Esophagus squamous epithelium (tissue), 5 donors: ENCODE results near the gene DAPK1. TPM values are rescaled to one million over a fixed set of nuclear protein-coding genes. Genes with fewer than 3 reads are reported as not detected.

ENCODE experiments used
- DNase-seq: peaks from one replicate; lab custom pipeline; 2025; lab: John Stamatoyannopoulos, UW
- H3K27ac ChIP-seq, 4 donors: fragments of 200-600 bp; sonication (generic); one replicate each; pipeline ENCODE4 v1.5.1; 2016 to 2019; ENCODE audit warnings: mild to moderate bottlenecking in 1 of 4
- H3K27me3 ChIP-seq, 4 donors: fragments of 200-600 bp; sonication (generic); 1 replicate in 3 of 4; 2 replicates in 1 of 4; pipeline versions ENCODE4 v1.5.1 to v1.6.0; 2017 to 2021; ENCODE audit warnings: antibody characterized with exemption in 1 of 4
- H3K36me3 ChIP-seq, 3 donors: fragments of 200-600 bp; sonication (generic); one replicate each; pipeline ENCODE4 v1.5.1; 2016 to 2019
- H3K4me1 ChIP-seq, 3 donors: fragments of 200-600 bp; sonication (generic); one replicate each; pipeline ENCODE4 v1.5.1; 2017 to 2019
- H3K4me3 ChIP-seq, 4 donors: fragments of 200-600 bp; sonication (generic); 1 replicate in 3 of 4; 2 replicates in 1 of 4; pipeline ENCODE4 v1.5.1; 2016 to 2019; ENCODE audit warnings: mild to moderate bottlenecking in 2 of 4, moderate library complexity in 1 of 4
- H3K9me3 ChIP-seq, 3 donors: fragments of 200-600 bp; sonication (generic); one replicate each; pipeline ENCODE4 v1.5.1; 2016 to 2019
- POLR2A ChIP-seq, 4 donors: fragments of 450-650 bp; IDR thresholded peaks; one replicate each; pipeline ENCODE4 v1.6.1; 2017; ENCODE audit warnings: antibody characterized with exemption in 4 of 4, mild to moderate bottlenecking in 4 of 4, moderate library complexity in 3 of 4
- WGBS, 2 donors: methylation state at CpG; one replicate each; pipeline ENCODE4 v1.1.5; 2018; 5-methylcytosine and 5-hydroxymethylcytosine counted together
- intact Hi-C: fragments of 100-400 bp; cut with DNase I; formaldehyde crosslinking; loops from one replicate; pipeline ENCODE4 v1.15.0; 2022
- total RNA-seq, 4 donors: library from RNA; depleted of rRNA; stranded (reverse); fragments of >200 nt; gene quantifications; one replicate each; pipeline ENCODE4 v1.1.0, GENCODE V29; 2016
- TF ChIP-seq, protein P1 (sequence below), 6 experiments: fragments of 450-650 bp in 4 of 6; fragments of 200-600 bp in 2 of 6; sonication (generic) in 2 of 6; IDR thresholded peaks; one replicate each; pipeline ENCODE4 v1.5.1; 2016 to 2019; ENCODE audit warnings: antibody characterized with exemption in 6 of 6, mild to moderate bottlenecking in 4 of 6, moderate library complexity in 4 of 6
- donor health status: DM: yes; HTN: yes; CAD: no.

DAPK1 gene
- total RNA-seq, 4 donors from 2014 or later, result 2.2 to 14.5 (median 5.5) TPM

DNA sequence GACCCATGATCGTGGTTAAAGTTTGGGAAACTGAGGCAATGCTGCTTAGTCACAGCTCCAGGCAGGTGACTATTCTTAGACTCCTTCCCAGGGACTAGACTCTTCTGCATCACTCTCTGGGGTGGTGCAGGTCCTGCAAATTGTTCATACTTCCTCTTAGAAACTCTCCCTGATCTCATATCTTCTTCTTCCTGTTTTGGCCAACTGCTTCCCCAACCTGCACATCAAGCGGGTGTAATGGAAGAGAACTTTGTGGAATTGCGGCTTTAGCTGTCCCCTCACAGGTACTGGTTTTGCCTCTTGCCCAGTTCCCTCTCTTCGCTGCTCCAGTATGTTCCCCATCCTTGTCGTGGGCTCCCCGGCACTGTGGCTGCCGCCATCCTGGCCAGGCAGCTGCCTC, 116.7 kb downstream of the DAPK1 start:
- intact Hi-C loops, result no loop called here
- Histone ChIP-seq H3K27ac (peak overlapping the region in 2 of 4 donors; percentile 16 to 63), H3K36me3 (no peaks in the 10 kb centered on the region), H3K4me1 (peaks cover 0 to 6% (median 3%) of the 10 kb centered on the region in 3 donors), H3K9me3 (no peaks in the 10 kb centered on the region), H3K4me3 (no peak overlapping the region), H3K27me3 (peaks cover 0 to 3% (median 0%) of the 10 kb centered on the region in 4 donors)
- DNase-seq, result no peak
- no peak for TF ChIP-seq POLR2A (IDR thresholded peaks at IDR 0.05)
- TF ChIP-seq, protein P1, sequence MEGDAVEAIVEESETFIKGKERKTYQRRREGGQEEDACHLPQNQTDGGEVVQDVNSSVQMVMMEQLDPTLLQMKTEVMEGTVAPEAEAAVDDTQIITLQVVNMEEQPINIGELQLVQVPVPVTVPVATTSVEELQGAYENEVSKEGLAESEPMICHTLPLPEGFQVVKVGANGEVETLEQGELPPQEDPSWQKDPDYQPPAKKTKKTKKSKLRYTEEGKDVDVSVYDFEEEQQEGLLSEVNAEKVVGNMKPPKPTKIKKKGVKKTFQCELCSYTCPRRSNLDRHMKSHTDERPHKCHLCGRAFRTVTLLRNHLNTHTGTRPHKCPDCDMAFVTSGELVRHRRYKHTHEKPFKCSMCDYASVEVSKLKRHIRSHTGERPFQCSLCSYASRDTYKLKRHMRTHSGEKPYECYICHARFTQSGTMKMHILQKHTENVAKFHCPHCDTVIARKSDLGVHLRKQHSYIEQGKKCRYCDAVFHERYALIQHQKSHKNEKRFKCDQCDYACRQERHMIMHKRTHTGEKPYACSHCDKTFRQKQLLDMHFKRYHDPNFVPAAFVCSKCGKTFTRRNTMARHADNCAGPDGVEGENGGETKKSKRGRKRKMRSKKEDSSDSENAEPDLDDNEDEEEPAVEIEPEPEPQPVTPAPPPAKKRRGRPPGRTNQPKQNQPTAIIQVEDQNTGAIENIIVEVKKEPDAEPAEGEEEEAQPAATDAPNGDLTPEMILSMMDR (IDR thresholded peaks at IDR 0.05), result no peak
- 45 to 49% methylated on average over 3 to 7 of the region's 7 CpGs for WGBS, 2 donors

DNA sequence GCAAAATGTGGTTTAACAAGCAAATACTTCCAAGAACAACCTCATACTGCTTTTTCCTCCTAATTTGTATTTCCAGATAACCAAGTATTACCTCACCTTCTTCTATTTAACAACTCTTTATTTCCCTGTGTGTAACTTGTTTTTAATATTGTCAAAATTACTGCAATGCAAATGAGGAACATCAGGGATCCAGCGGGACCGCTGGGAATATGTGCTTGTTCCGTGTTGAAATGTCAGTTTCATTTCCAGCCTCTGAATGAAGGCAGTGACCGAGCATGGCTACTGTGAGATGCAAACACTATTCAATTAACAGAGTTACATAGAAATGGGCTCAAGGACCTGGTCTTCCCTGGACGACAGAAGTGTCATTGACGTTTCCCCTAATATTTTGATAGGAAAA, 117.5 kb downstream of the DAPK1 start:
- DNase-seq, result no peak
- Histone ChIP-seq H3K36me3 (no peaks in the 10 kb centered on the region), H3K9me3 (no peaks in the 10 kb centered on the region), H3K4me3 (no peak overlapping the region), H3K27me3 (peaks cover 0 to 3% (median 0%) of the 10 kb centered on the region in 4 donors), H3K4me1 (peaks cover 0 to 4% (median 3%) of the 10 kb centered on the region in 3 donors), H3K27ac (peak overlapping the region in 1 of 4 donors; percentile 16)
- intact Hi-C loops, result no loop called here
- WGBS, 2 donors, result 86 to 88% methylated on average over 6 of the region's 6 CpGs
- TF ChIP-seq POLR2A (IDR thresholded peaks at IDR 0.05), result no peak
- TF ChIP-seq, protein P1 (IDR thresholded peaks at IDR 0.05), result no peak

DNA sequence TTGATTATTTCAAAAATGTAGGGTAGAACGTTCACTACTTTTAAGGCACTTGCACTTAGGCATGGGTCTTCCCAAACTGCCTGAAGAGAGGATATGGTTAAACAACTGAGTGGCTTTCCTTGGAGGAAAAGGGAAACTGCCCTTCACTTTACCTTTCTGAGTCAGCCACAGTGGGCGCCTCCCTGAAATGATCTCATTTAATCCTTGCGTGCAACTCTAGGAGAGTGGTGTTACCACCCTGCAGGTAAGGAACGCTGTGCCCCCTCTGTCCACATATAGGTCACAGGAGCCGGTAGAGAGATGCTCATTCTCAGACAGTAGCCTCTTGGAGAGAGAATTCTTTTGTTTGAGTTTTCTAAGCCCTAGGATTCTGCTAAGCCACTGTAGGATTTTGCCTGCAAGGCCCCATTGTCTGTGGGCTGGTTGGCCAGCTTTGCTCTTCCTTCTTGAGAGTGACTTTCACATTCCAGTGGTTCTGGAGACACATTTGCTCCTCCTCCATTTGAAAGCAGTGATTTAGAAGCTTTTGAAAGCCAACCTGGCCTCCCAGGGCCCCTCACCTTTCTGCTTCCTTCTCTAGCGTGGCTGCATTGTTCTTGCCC, 118.0 kb downstream of the DAPK1 start:
- DNase-seq, result no peak
- TF ChIP-seq, protein P1 (IDR thresholded peaks at IDR 0.05), result no peak
- TF ChIP-seq POLR2A (IDR thresholded peaks at IDR 0.05), result no peak
- Histone ChIP-seq H3K9me3 (no peaks in the 10 kb centered on the region), H3K36me3 (no peaks in the 10 kb centered on the region), H3K4me3 (no peak overlapping the region), H3K27ac (no peak overlapping the region), H3K4me1 (peaks cover 0 to 3% (median 0%) of the 10 kb centered on the region in 3 donors), H3K27me3 (peaks cover 0 to 3% (median 0%) of the 10 kb centered on the region in 4 donors)
- intact Hi-C loops, result no loop called here
- WGBS, 2 donors, result 53 to 73% methylated on average over 6 of the region's 6 CpGs

DNA sequence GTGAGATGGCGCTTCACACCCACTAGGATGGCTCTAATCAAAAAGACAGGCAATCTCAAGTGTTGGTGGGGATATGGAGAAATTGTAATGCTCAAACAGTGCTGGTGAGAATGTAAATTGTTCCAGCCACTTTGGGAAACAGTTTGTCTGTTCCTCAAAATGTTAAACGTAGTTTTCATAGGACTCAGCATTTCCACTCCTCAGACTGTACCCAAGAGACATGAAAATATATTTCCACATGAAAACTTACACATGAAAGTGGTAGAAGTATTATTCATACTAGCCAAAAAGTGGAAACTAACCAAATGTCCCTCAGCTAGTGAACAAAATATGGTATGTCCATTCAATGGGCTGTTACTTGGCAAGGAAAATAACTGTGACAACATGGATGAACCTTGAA, 120.6 kb downstream of the DAPK1 start:
- H3K9me3 ChIP-seq, result no peaks in the 10 kb centered on the region
- H3K27ac ChIP-seq, result peak overlapping the region in 1 of 4 donors; percentile 38
- TF ChIP-seq POLR2A (IDR thresholded peaks at IDR 0.05), result no peak
- TF ChIP-seq, protein P1 (IDR thresholded peaks at IDR 0.05), result no peak
- peaks cover 0 to 3% (median 0%) of the 10 kb centered on the region in 4 donors for H3K27me3 ChIP-seq
- peaks cover 0 to 3% (median 0%) of the 10 kb centered on the region in 3 donors for H3K4me1 ChIP-seq
- no peak overlapping the region for H3K4me3 ChIP-seq
- H3K36me3 ChIP-seq, result no peaks in the 10 kb centered on the region
- DNase-seq, result no peak
- 69 to 71% methylated on average over 2 of the region's 2 CpGs for WGBS, 2 donors
- intact Hi-C loops, result no loop called here

DNA sequence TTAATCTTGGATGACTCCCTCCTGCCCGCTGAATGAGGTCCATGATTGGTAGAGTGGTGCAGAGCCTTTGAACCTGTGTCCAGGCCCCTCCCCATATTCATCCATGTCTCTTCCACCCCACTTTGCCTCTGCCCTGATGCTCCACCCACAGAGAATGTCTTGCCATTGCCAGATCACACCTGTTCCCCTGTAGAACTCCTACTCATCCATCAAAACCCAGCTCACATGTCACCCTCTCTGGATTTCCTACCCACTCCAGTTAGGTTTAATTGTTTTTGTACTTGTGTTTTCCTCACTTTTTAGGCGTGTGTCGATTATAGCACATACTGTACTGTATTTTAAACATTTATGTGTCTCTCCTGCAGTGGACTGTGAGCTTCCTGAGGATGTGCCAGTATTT, 121.3 kb downstream of the DAPK1 start:
- Histone ChIP-seq H3K27me3 (peaks cover 0 to 3% (median 0%) of the 10 kb centered on the region in 4 donors), H3K36me3 (no peaks in the 10 kb centered on the region), H3K9me3 (no peaks in the 10 kb centered on the region), H3K27ac (peak overlapping the region in 1 of 4 donors; percentile 38), H3K4me3 (no peak overlapping the region), H3K4me1 (peaks cover 0 to 3% (median 0%) of the 10 kb centered on the region in 3 donors)
- intact Hi-C loops, result no loop called here
- 72 to 73% methylated on average over 3 of the region's 3 CpGs for WGBS, 2 donors
- no peak for DNase-seq
- TF ChIP-seq, protein P1 (IDR thresholded peaks at IDR 0.05), result no peak
- no peak for TF ChIP-seq POLR2A (IDR thresholded peaks at IDR 0.05)
